AG08396 (cell line): ENCODE measurements around the gene RHBDF2.
A peak's percentile ranks its signal among the peaks of the same experiment; 100 is the strongest.
"Not testable (repeated sequence)": the region's sequence is repeated elsewhere in the genome, so short reads cannot be mapped to it uniquely, and the experiment has no call there.

ENCODE experiments used
- DNase-seq: peaks from one replicate; pipeline ENCODE4 v3.0.0; 2012; ENCODE audit warnings: low spot score, mixed read lengths

Gene RHBDF2

GRCh38 chr17:76524598-76525512 is 23.6 kb upstream of the RHBDF2 start:
- DNase-seq = peak; percentile 73

- DNase-seq = peak; percentile 85
Measured at GRCh38 chr17:76523084-76524037, 22.1 kb upstream of the RHBDF2 start.

- not testable (repeated sequence) for DNase-seq
Measured at GRCh38 chr17:76521683-76522082, 20.5 kb upstream of the RHBDF2 start.

GRCh38 chr17:76521262-76521661 is 20.0 kb upstream of the RHBDF2 start:
- no peak for DNase-seq

GRCh38 chr17:76519048-76519966 is 18.1 kb upstream of the RHBDF2 start:
- no peak for DNase-seq

GRCh38 chr17:76517638-76518038 is 16.4 kb upstream of the RHBDF2 start:
- DNase-seq = no peak

GRCh38 chr17:76515274-76515949 is 14.2 kb upstream of the RHBDF2 start:
- DNase-seq = peak; percentile 92

GRCh38 chr17:76514355-76514754 is 13.1 kb upstream of the RHBDF2 start:
- not testable (repeated sequence) for DNase-seq

GRCh38 chr17:76513306-76513692 is 12.1 kb upstream of the RHBDF2 start:
- DNase-seq = no peak

- no peak for DNase-seq
Measured at GRCh38 chr17:76512366-76513305, 11.4 kb upstream of the RHBDF2 start.

GRCh38 chr17:76511668-76512365 is 10.6 kb upstream of the RHBDF2 start:
- no peak for DNase-seq

- no peak for DNase-seq
Measured at GRCh38 chr17:76510831-76511244, 9.6 kb upstream of the RHBDF2 start.

- not testable (repeated sequence) for DNase-seq
Measured at GRCh38 chr17:76508472-76509063, 7.3 kb upstream of the RHBDF2 start.

GRCh38 chr17:76506408-76507345 is 5.5 kb upstream of the RHBDF2 start:
- peak; percentile 87 for DNase-seq

- DNase-seq = no peak
Measured at GRCh38 chr17:76504117-76504516, 2.9 kb upstream of the RHBDF2 start.

GRCh38 chr17:76502341-76503211 is 1.4 kb upstream of the RHBDF2 start:
- DNase-seq = no peak
